HG02623 (cell line): Measurements from ENCODE around the gene ANKRD13B.
"Not testable (repeated sequence)": the region's sequence is repeated elsewhere in the genome, so short reads cannot be mapped to it uniquely, and the experiment has no call there.

ENCODE experiments used
- ATAC-seq: cut with Tn5 transposase; IDR thresholded peaks from one replicate; pipeline ENCODE4 v1.9.1; 2021; ENCODE audit warnings: moderate library complexity; ENCODE audit not compliant: unreplicated experiment

The ANKRD13B gene

DNA sequence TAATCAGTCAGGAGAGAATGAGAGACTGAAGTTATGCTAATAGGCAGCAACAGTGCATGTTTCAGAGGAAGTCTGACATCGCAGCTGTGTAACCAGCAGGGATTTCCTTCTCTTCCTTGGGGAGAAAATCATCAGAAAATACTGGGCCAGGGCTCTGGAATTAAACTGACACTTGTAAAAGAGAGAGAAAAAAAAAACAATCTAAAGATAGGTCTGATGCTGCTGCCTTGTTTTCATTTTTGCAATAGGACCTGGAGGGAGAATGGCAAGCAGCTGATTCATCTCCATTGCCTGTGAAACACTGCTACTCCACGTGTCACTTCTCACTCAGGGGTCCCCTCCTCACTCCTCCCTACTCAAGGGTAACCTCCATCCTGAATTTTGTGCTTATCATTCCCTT, 47.5 kb downstream of the ANKRD13B start:
- no peak for ATAC-seq

- no peak for ATAC-seq
These were observed 48.2 kb downstream of the ANKRD13B start for GRCh38 chr17:29640981-29641642.

- no peak for ATAC-seq
These were observed 49.3 kb downstream of the ANKRD13B start for GRCh38 chr17:29642171-29642611.

GRCh38 chr17:29643817-29644160, 50.9 kb downstream of the ANKRD13B start:
- no peak for ATAC-seq

DNA sequence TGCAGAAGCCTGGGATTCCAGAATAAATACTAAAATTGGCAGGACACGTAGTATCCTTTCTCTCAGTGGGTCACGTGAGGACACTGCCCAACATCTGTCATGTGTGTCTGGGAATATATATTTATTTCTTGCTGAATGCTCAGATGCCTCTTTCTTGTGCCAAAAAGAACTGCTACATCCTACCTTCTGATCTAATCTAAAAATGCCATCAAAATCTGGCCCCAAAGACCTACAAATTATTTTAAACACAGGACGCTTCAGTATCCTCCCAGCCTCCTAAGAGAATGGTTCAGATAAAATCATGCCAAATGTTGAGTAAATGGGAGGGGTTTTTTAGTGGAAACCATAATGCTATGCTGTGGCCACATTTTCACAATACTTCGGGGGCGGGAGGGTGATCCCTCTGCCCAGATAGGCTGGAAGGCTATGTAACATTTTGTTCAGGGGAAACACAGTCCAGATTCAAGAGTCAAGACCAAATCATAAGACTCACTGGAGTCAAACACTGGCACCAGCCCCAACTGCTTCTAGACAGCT, 52.7 kb downstream of the ANKRD13B start:
- ATAC-seq = no peak

- ATAC-seq = no peak
These were observed 55.1 kb downstream of the ANKRD13B start for GRCh38 chr17:29648005-29648404.

GRCh38 chr17:29649359-29649758, 56.4 kb downstream of the ANKRD13B start:
- ATAC-seq = no peak

DNA sequence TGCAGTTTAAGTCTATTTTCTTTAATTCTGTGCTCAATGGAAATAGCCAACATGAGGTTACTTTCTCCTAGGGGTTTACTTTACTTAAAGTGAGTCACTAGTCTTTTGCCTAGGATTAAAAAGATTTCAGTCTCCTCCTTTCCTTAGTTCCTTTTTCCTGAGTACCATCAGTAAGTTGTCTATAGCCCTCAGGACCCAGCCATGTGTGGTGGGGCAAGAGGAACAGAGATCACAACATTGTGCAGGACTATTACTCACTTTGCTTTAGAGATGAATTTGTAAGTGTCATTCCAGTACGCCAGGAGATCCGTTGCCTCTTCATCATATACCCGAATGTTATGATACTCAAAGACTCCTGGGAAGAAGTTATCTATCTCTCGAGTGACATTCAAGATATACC, 57.5 kb downstream of the ANKRD13B start:
- no peak for ATAC-seq

DNA sequence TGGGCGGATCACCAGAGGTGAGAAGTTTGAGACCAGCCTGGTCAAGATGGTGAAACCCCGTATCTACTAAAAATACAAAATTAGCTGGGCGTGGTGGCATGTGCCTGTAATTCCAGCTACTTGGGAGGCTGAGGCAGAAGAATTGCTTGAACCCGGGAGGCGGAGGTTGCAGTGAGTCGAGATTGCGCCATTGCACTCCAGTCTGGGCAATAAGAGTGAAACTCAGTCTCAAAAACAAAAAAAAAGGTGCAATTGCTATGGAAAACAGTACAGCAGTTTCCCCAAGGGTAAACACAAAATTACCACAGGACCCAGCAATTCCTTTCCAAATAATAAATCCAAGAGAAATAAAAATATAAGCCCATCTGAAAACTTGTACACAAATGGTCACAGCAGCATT, 59.0 kb downstream of the ANKRD13B start:
- not testable (repeated sequence) for ATAC-seq

GRCh38 chr17:29652976-29653375, 60.0 kb downstream of the ANKRD13B start:
- ATAC-seq = no peak

DNA sequence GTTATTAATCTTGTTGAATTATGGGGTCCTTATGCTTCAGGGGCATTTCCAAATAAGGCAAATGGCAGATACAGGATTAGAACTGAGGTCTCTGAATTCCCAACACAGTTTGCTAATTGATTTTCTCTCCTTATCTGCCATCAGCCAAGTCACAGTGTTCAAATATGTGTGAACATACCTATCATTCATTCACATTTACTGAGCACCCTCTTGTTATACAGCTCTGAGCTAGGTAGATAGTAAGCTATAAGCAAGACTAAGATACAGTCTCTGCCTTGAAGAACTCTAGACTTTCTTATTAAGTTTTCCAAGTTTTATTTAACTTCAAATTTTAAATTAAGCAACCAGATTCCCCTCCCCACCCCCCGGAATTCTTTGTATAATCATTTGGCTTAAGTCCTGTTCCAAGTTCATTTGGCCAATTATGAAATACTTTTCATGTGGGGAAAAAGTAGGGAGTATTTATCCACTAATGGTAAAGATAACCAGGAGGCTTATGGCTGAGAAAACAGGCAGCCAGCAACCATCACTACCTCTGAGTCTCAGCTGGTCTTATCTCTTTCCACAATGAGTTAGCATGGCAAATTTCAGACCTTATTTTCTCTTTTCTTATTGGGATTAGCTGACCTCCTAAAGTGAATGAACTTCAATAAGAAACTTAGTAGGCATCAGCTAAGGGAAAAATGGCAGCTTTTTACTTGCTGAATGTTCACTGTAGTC, 61.2 kb downstream of the ANKRD13B start:
- no peak for ATAC-seq

GRCh38 chr17:29655323-29655722, 62.4 kb downstream of the ANKRD13B start:
- ATAC-seq = no peak

DNA sequence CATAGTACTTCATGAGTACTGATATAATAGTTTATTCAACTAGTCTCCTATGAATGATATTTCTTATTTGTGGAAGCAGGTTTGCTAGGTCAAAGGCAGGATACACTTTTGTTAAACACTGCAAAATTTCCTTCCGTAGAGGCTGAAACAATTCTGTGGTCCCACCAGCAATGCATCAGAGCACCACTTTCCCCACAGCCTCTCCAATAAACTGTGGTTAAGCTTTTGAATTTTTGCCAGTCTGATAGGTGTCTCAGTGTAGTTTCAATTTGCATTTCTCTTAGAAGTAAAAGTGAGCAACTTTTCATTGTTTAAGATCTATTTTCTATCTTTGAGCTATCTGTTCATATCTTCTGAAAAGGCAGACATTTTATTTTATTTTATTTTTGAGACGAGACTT, 66.2 kb downstream of the ANKRD13B start:
- ATAC-seq = no peak

- no peak for ATAC-seq
These were observed 68.3 kb downstream of the ANKRD13B start for GRCh38 chr17:29661213-29661612.

- ATAC-seq = no peak
These were observed 70.2 kb downstream of the ANKRD13B start for GRCh38 chr17:29663155-29663554.
